Parathyroid adenoma (tissue), 2 donors: ENCODE data around the gene FMNL1.
"Not testable (repeated sequence)": the region's sequence is repeated elsewhere in the genome, so short reads cannot be mapped to it uniquely, and the experiment has no call there.

ENCODE experiments used
- H2AFZ ChIP-seq: fragments of 300-600 bp; sonication (generic); one replicate; pipeline ENCODE4 v1.7.0; 2017; ENCODE audit warnings: antibody characterized with exemption, mild to moderate bottlenecking
- H3K27ac ChIP-seq: fragments of 300-600 bp; sonication (generic); one replicate; pipeline ENCODE4 v1.7.0; 2017
- H3K27me3 ChIP-seq: fragments of 300-600 bp; sonication (generic); one replicate; pipeline ENCODE4 v1.7.0; 2017; ENCODE audit warnings: low read length; ENCODE audit not compliant: control insufficient read depth, insufficient read depth
- H3K36me3 ChIP-seq: fragments of 300-600 bp; sonication (generic); one replicate; pipeline ENCODE4 v1.7.0; 2017; ENCODE audit warnings: low read length; ENCODE audit not compliant: control insufficient read depth, insufficient read depth
- H3K4me1 ChIP-seq: fragments of 300-600 bp; sonication (generic); one replicate; pipeline ENCODE4 v1.7.0; 2017; ENCODE audit warnings: control low read depth
- H3K4me2 ChIP-seq: fragments of 300-600 bp; sonication (generic); one replicate; pipeline ENCODE4 v1.7.0; 2017; ENCODE audit warnings: low read length
- H3K4me3 ChIP-seq: fragments of 300-600 bp; sonication (generic); one replicate; pipeline ENCODE4 v1.7.0; 2017; ENCODE audit warnings: low read depth, low read length
- H3K79me2 ChIP-seq: fragments of 300-600 bp; sonication (generic); one replicate; pipeline ENCODE4 v1.7.0; 2017; ENCODE audit warnings: control low read depth
- H3K9ac ChIP-seq: fragments of 300-600 bp; sonication (generic); one replicate; pipeline ENCODE4 v1.7.0; 2017; ENCODE audit warnings: mild to moderate bottlenecking
- H3K9me3 ChIP-seq: fragments of 300-600 bp; sonication (generic); one replicate; pipeline ENCODE4 v1.7.0; 2017; ENCODE audit warnings: low read length; ENCODE audit not compliant: control insufficient read depth
- CTCF ChIP-seq: fragments of 300-600 bp; sonication (generic); IDR thresholded peaks from one replicate; pipeline ENCODE4 v1.7.0; 2017; ENCODE audit warnings: antibody characterized with exemption, mild to moderate bottlenecking
- donor health status: primary hyperparathyroidism.

FMNL1 gene

GRCh38 chr17:45248132-45248957 lies 26.7 kb downstream of the FMNL1 start:
- H3K4me2 ChIP-seq = peak overlapping the region; percentile 94
- peak overlapping the region; percentile 86 for H2AFZ ChIP-seq
- H3K27me3 ChIP-seq = no peaks in the 10 kb centered on the region
- no peak overlapping the region for H3K9ac ChIP-seq
- no peaks in the 10 kb centered on the region for H3K9me3 ChIP-seq
- H3K27ac ChIP-seq = peak overlapping the region; percentile 75
- H3K79me2 ChIP-seq = no peaks in the 10 kb centered on the region
- TF ChIP-seq CTCF = no peak
- H3K4me1 ChIP-seq = peaks cover 8% of the 10 kb centered on the region
- H3K4me3 ChIP-seq = peak overlapping the region; percentile 83
- H3K36me3 ChIP-seq = no peaks in the 10 kb centered on the region

GRCh38 chr17:45251931-45252330 lies 30.2 kb downstream of the FMNL1 start:
- H3K9me3 ChIP-seq = no peaks in the 10 kb centered on the region
- peaks cover 4% of the 10 kb centered on the region for H3K4me1 ChIP-seq
- H3K4me2 ChIP-seq = no peak overlapping the region
- no peaks in the 10 kb centered on the region for H3K36me3 ChIP-seq
- H3K27ac ChIP-seq = no peak overlapping the region
- H3K27me3 ChIP-seq = no peaks in the 10 kb centered on the region
- TF ChIP-seq CTCF = no peak
- H3K79me2 ChIP-seq = no peaks in the 10 kb centered on the region
- no peak overlapping the region for H3K9ac ChIP-seq
- no peak overlapping the region for H2AFZ ChIP-seq
- H3K4me3 ChIP-seq = no peak overlapping the region

- not testable (repeated sequence) for H3K9me3 ChIP-seq, H3K27ac ChIP-seq
Measured at GRCh38 chr17:45253237-45253636, 31.6 kb downstream of the FMNL1 start.

GRCh38 chr17:45253879-45254278 lies 32.2 kb downstream of the FMNL1 start:
- H3K27me3 ChIP-seq = no peaks in the 10 kb centered on the region
- H2AFZ ChIP-seq = no peak overlapping the region
- H3K4me1 ChIP-seq = peaks cover under 1% of the 10 kb centered on the region
- H3K9me3 ChIP-seq = no peaks in the 10 kb centered on the region
- no peaks in the 10 kb centered on the region for H3K79me2 ChIP-seq
- no peak overlapping the region for H3K27ac ChIP-seq
- no peak for TF ChIP-seq CTCF
- no peaks in the 10 kb centered on the region for H3K36me3 ChIP-seq
- no peak overlapping the region for H3K9ac ChIP-seq
- no peak overlapping the region for H3K4me3 ChIP-seq
- no peak overlapping the region for H3K4me2 ChIP-seq

More at GRCh38 chr17:45253237-45253636, 31.6 kb downstream of the FMNL1 start:
- not testable (repeated sequence) for H3K27me3 ChIP-seq, H3K4me1 ChIP-seq, H3K36me3 ChIP-seq, H3K4me3 ChIP-seq, H3K9ac ChIP-seq, H3K79me2 ChIP-seq, H3K4me2 ChIP-seq, H2AFZ ChIP-seq

- Histone ChIP-seq H3K79me2 (no peaks in the 10 kb centered on the region), H3K9me3 (no peaks in the 10 kb centered on the region), H3K27me3 (no peaks in the 10 kb centered on the region), H3K9ac (no peak overlapping the region), H2AFZ (no peak overlapping the region), H3K4me3 (no peak overlapping the region), H3K27ac (no peak overlapping the region), H3K4me1 (no peaks in the 10 kb centered on the region), H3K36me3 (no peaks in the 10 kb centered on the region), H3K4me2 (no peak overlapping the region)
- no peak for TF ChIP-seq CTCF
Measured at GRCh38 chr17:45255358-45255757, 33.7 kb downstream of the FMNL1 start.
